HG03520 (cell line): ENCODE measurements around the gene GRAMD4.
A peak's percentile ranks its signal among the peaks of the same experiment; 100 is the strongest.

Experiments
- ATAC-seq: cut with Tn5 transposase; IDR thresholded peaks from one replicate; pipeline ENCODE4 v1.9.1; 2021; ENCODE audit warnings: mild to moderate bottlenecking, moderate library complexity; ENCODE audit not compliant: unreplicated experiment

GRAMD4 gene

GRCh38 chr22:46667245-46667623 is 47.0 kb downstream of the GRAMD4 start:
- no peak for ATAC-seq

GRCh38 chr22:46668116-46668515 is 47.9 kb downstream of the GRAMD4 start:
- no peak for ATAC-seq

- ATAC-seq = no peak
These were observed 49.0 kb downstream of the GRAMD4 start for GRCh38 chr22:46669201-46669600.

GRCh38 chr22:46671824-46672432 is 51.7 kb downstream of the GRAMD4 start:
- ATAC-seq = no peak

- no peak for ATAC-seq
These were observed 52.5 kb downstream of the GRAMD4 start for GRCh38 chr22:46672731-46673130.

GRCh38 chr22:46673205-46673604 is 53.0 kb downstream of the GRAMD4 start:
- ATAC-seq = no peak

GRCh38 chr22:46673662-46674236 is 53.6 kb downstream of the GRAMD4 start:
- no peak for ATAC-seq

- ATAC-seq = no peak
These were observed 54.2 kb downstream of the GRAMD4 start for GRCh38 chr22:46674367-46674781.

- ATAC-seq = no peak
These were observed 54.7 kb downstream of the GRAMD4 start for GRCh38 chr22:46674906-46675305.

- ATAC-seq = no peak
These were observed 55.3 kb downstream of the GRAMD4 start for GRCh38 chr22:46675479-46675878.

GRCh38 chr22:46675938-46676337 is 55.8 kb downstream of the GRAMD4 start:
- no peak for ATAC-seq

GRCh38 chr22:46676479-46676878 is 56.3 kb downstream of the GRAMD4 start:
- no peak for ATAC-seq

- ATAC-seq = no peak
These were observed 56.7 kb downstream of the GRAMD4 start for GRCh38 chr22:46676881-46677280.

GRCh38 chr22:46677323-46678002 is 57.3 kb downstream of the GRAMD4 start:
- no peak for ATAC-seq

GRCh38 chr22:46678003-46678657 is 57.9 kb downstream of the GRAMD4 start:
- no peak for ATAC-seq

GRCh38 chr22:46678785-46679700 is 58.9 kb downstream of the GRAMD4 start:
- ATAC-seq = no peak

GRCh38 chr22:46679706-46680269 is 59.6 kb downstream of the GRAMD4 start:
- no peak for ATAC-seq

- ATAC-seq = no peak
These were observed 60.8 kb downstream of the GRAMD4 start for GRCh38 chr22:46681010-46681409.

- no peak for ATAC-seq
These were observed 62.0 kb downstream of the GRAMD4 start for GRCh38 chr22:46682011-46682731.

GRCh38 chr22:46684706-46685105 is 64.5 kb downstream of the GRAMD4 start:
- peak; percentile 50 for ATAC-seq
